Measurements from ENCODE around the gene NKX2-8. TPM values are rescaled to one million over a fixed set of nuclear protein-coding genes. Genes with fewer than 3 reads are reported as not detected.

NKX2-8 gene
- polyA plus RNA-seq, 1 donor (not counting 4 experiments of a cell fraction or from before 2014, with no cell fraction given) = 0.07 TPM

DNA sequence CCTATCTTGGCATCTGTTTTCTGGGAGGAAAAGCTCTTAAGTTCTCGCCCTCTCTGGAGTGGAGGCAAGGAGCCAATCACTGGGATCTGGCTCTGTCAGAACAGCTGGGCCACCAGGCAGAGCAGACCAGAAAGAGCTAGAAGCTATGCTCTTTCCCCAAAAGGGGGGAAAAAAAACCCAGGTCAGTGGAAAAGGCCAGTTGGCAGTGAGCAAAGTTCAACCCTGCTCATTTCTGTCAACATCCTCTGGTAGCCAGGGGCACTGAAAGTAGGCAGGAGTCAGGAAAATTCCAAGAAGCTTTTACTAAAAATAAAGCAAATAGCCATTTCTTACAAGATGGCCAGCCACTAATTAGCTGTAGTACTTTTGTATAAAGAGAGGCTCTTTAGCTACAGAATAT is 42.6 kb upstream of the NKX2-8 start:
- Histone ChIP-seq H3K27ac (ENCODE audit: control insufficient read depth, insufficient read depth, low read length) (no peak overlapping the region), H3K9me3 (ENCODE audit: control insufficient read depth, low read depth, low read length) (no peaks in the 10 kb centered on the region), H3K27me3 (ENCODE audit: control insufficient read depth, extremely low read depth, insufficient read depth, low read length) (no peaks in the 10 kb centered on the region), H3K9me1 (ENCODE audit: control insufficient read depth, extremely low read depth, insufficient read depth, low read length) (no peaks in the 10 kb centered on the region), H3K4me3 (ENCODE audit: control insufficient read depth in 2 of 3, extremely low read depth in 1 of 3, insufficient read depth in 2 of 3, low read depth in 1 of 3, low read length in 3 of 3) (no peak overlapping the region), H3K79me2 (ENCODE audit: control insufficient read depth, insufficient read depth, low read length) (no peaks in the 10 kb centered on the region), H3K4me2 (ENCODE audit: control insufficient read depth, extremely low read depth, insufficient read depth, low read depth, low read length) (no peak overlapping the region), H3K4me1 (ENCODE audit: control insufficient read depth, extremely low read depth, insufficient read depth, low read length) (no peaks in the 10 kb centered on the region), H3K36me3 (ENCODE audit: control insufficient read depth in 2 of 2, extremely low read depth in 1 of 2, insufficient read depth in 2 of 2, low read length in 2 of 2) (no peaks in the 10 kb centered on the region), H3K9ac (ENCODE audit: control insufficient read depth, extremely low read depth, insufficient read depth, low read length) (no peak overlapping the region), H4K20me1 (ENCODE audit: control insufficient read depth, extremely low read depth, insufficient read depth, low read length) (no peaks in the 10 kb centered on the region), H2AFZ (ENCODE audit: control insufficient read depth, low read length) (no peak overlapping the region)
- FAIRE-seq (no peak), DNase-seq (ENCODE audit: low read depth, low spot score) (no peak)
- dilution Hi-C loops (cut with MboI; ENCODE audit: extremely low pct_ligation_motif_present, low sequenced_read_pairs) = loop anchor here (25.0 kb wide), 2 partner anchors 312 to 487 kb away; no protein-coding TSS in a partner anchor
- TF ChIP-seq EZH2 (IDR thresholded peaks at IDR 0.05; ENCODE audit: low read length) = no peak
- TF ChIP-seq, protein P1, sequence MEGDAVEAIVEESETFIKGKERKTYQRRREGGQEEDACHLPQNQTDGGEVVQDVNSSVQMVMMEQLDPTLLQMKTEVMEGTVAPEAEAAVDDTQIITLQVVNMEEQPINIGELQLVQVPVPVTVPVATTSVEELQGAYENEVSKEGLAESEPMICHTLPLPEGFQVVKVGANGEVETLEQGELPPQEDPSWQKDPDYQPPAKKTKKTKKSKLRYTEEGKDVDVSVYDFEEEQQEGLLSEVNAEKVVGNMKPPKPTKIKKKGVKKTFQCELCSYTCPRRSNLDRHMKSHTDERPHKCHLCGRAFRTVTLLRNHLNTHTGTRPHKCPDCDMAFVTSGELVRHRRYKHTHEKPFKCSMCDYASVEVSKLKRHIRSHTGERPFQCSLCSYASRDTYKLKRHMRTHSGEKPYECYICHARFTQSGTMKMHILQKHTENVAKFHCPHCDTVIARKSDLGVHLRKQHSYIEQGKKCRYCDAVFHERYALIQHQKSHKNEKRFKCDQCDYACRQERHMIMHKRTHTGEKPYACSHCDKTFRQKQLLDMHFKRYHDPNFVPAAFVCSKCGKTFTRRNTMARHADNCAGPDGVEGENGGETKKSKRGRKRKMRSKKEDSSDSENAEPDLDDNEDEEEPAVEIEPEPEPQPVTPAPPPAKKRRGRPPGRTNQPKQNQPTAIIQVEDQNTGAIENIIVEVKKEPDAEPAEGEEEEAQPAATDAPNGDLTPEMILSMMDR (optimal IDR thresholded peaks at IDR 0.05 in 1 of 3, IDR thresholded peaks at IDR 0.05 in 1 of 3, conservative IDR thresholded peaks at IDR 0.05 in 1 of 3; ENCODE audit: extremely low read depth in 1 of 3, insufficient read depth in 2 of 3, low read length in 3 of 3) = no peak

DNA sequence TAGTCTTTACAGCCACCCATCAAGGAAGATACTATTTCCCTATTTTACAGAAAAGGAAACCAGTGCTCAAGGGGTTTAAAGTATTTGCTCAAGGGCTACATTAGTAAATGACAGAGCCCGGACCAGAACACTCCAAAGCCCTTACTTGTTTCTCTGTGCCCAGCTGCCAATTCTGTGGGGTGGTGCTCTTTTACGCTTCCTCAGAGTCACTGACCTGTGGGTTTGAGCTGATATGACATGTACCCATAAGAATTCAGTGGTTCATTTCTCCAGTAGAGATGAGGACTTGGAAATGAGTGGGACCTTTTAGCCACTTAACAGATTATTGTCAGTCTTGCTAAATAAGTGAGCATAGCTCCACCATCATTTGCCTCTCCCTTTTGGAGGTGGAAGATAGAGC is 37.4 kb upstream of the NKX2-8 start:
- H3K9me3 ChIP-seq (ENCODE audit: control insufficient read depth, low read depth, low read length) = no peaks in the 10 kb centered on the region
- H4K20me1 ChIP-seq (ENCODE audit: control insufficient read depth, extremely low read depth, insufficient read depth, low read length) = no peaks in the 10 kb centered on the region
- H3K4me1 ChIP-seq (ENCODE audit: control insufficient read depth, extremely low read depth, insufficient read depth, low read length) = no peaks in the 10 kb centered on the region
- no peak for TF ChIP-seq EZH2 (IDR thresholded peaks at IDR 0.05; ENCODE audit: low read length)
- TF ChIP-seq, protein P1 (optimal IDR thresholded peaks at IDR 0.05 in 1 of 3, IDR thresholded peaks at IDR 0.05 in 1 of 3, conservative IDR thresholded peaks at IDR 0.05 in 1 of 3; ENCODE audit: extremely low read depth in 1 of 3, insufficient read depth in 2 of 3, low read length in 3 of 3) = no peak
- no peak overlapping the region for H3K27ac ChIP-seq (ENCODE audit: control insufficient read depth, insufficient read depth, low read length)
- DNase-seq (ENCODE audit: low read depth, low spot score) (no peak), FAIRE-seq (no peak)
- H3K36me3 ChIP-seq (ENCODE audit: control insufficient read depth in 2 of 2, extremely low read depth in 1 of 2, insufficient read depth in 2 of 2, low read length in 2 of 2) = no peaks in the 10 kb centered on the region
- H2AFZ ChIP-seq (ENCODE audit: control insufficient read depth, low read length) = no peak overlapping the region
- H3K4me2 ChIP-seq (ENCODE audit: control insufficient read depth, extremely low read depth, insufficient read depth, low read depth, low read length) = no peak overlapping the region
- H3K27me3 ChIP-seq (ENCODE audit: control insufficient read depth, extremely low read depth, insufficient read depth, low read length) = no peaks in the 10 kb centered on the region
- no peaks in the 10 kb centered on the region for H3K9me1 ChIP-seq (ENCODE audit: control insufficient read depth, extremely low read depth, insufficient read depth, low read length)
- H3K4me3 ChIP-seq (ENCODE audit: control insufficient read depth in 2 of 3, extremely low read depth in 1 of 3, insufficient read depth in 2 of 3, low read depth in 1 of 3, low read length in 3 of 3) = no peak overlapping the region
- no peak overlapping the region for H3K9ac ChIP-seq (ENCODE audit: control insufficient read depth, extremely low read depth, insufficient read depth, low read length)
- H3K79me2 ChIP-seq (ENCODE audit: control insufficient read depth, insufficient read depth, low read length) = no peaks in the 10 kb centered on the region
- dilution Hi-C loops (cut with MboI; ENCODE audit: extremely low pct_ligation_motif_present, low sequenced_read_pairs) = no loop called here

Data from keratinocyte (primary cell).